H1 (cell line): ENCODE results near the gene FGF1. TPM values are rescaled to one million over a fixed set of nuclear protein-coding genes. Genes with fewer than 3 reads are reported as not detected.

Experiments used
- CTCF ChIA-PET: fragments of 300-600 bp; sonication (Branson Sonifier 250); formaldehyde crosslinking; loops from one replicate; lab custom pipeline; 2021; ENCODE audit not compliant: partially characterized antibody; lab: Charles Lee
- POLR2A ChIA-PET: fragments of 300-600 bp; sonication (Branson Sonifier 250); formaldehyde crosslinking; loops from one replicate; lab custom pipeline; 2021; ENCODE audit warnings: inconsistent platforms; ENCODE audit not compliant: partially characterized antibody; lab: Charles Lee
- DNase-seq, 2 experiments: peaks; one replicate each; pipeline versions ENCODE4 v3.0.0 to v3.0.0-alpha.2; 2010 to 2022; ENCODE audit warnings: low spot score in 2 of 2, low read depth in 1 of 2, mixed read lengths in 1 of 2
- FAIRE-seq: peaks from 2 replicates; lab custom pipeline; 2011; peaks lifted over from hg19 to GRCh38; lab: Jason Lieb, UNC
- H2AFZ ChIP-seq: 2 replicates; pipeline ENCODE4 v1.8.1; 2012; ENCODE audit warnings: low read length, inconsistent platforms
- H2AK5ac ChIP-seq: 2 replicates; pipeline ENCODE4 v1.6.1; 2013; ENCODE audit warnings: low read depth, low read length
- H2BK120ac ChIP-seq: replicated peaks from 2 replicates; pipeline ENCODE3; 2013; ENCODE audit warnings: low read depth, low read length, inconsistent platforms
- H2BK12ac ChIP-seq: 2 replicates; pipeline ENCODE4 v1.6.1; 2013; ENCODE audit warnings: low read depth, low read length
- H2BK15ac ChIP-seq: 2 replicates; pipeline ENCODE4 v1.6.1; 2013; ENCODE audit warnings: low read length
- H2BK20ac ChIP-seq: 2 replicates; pipeline ENCODE4 v1.6.1; 2013; ENCODE audit warnings: low read length
- H2BK5ac ChIP-seq: 2 replicates; pipeline ENCODE4 v1.6.1; 2013; ENCODE audit warnings: low read depth, low read length
- H3K14ac ChIP-seq: 2 replicates; pipeline ENCODE4 v1.6.1; 2013; ENCODE audit warnings: inconsistent platforms; ENCODE audit not compliant: insufficient read length
- H3K18ac ChIP-seq: 2 replicates; pipeline ENCODE4 v1.6.1; 2013; ENCODE audit warnings: low read length; ENCODE audit errors: extremely low read depth
- H3K23ac ChIP-seq: 2 replicates; pipeline ENCODE4 v1.6.1; 2013; ENCODE audit warnings: inconsistent platforms; ENCODE audit not compliant: insufficient read length
- H3K23me2 ChIP-seq: 2 replicates; pipeline ENCODE4 v1.6.1; 2013; ENCODE audit warnings: low read depth, low read length
- H3K27ac ChIP-seq: 2 replicates; pipeline ENCODE4 v1.6.1; 2011; ENCODE audit warnings: low read depth, low read length, inconsistent platforms
- H3K27me3 ChIP-seq, 4 experiments: replicated peaks in 1 of 4; 1 replicate in 1 of 4; 2 replicates in 3 of 4; pipeline versions ENCODE4 v1.6.1 to v1.8.1; 2011 to 2013; ENCODE audit warnings: low read length in 3 of 4, mild to moderate bottlenecking in 3 of 4, inconsistent platforms in 2 of 4, mixed read lengths in 2 of 4, moderate library complexity in 1 of 4; ENCODE audit not compliant: control insufficient read depth in 3 of 4, insufficient read depth in 3 of 4; ENCODE audit errors: extremely low read depth in 1 of 4
- H3K36me3 ChIP-seq, 4 experiments: 2 replicates each; pipeline versions ENCODE4 v1.6.1 to v1.8.1; 2011 to 2013; ENCODE audit warnings: mild to moderate bottlenecking in 4 of 4, low read length in 3 of 4, moderate library complexity in 2 of 4, control low read depth in 1 of 4, inconsistent platforms in 1 of 4; ENCODE audit not compliant: insufficient read depth in 4 of 4, control insufficient read depth in 2 of 4
- H3K4ac ChIP-seq: replicated peaks from 2 replicates; pipeline ENCODE3; 2013; ENCODE audit warnings: low read length, low read depth, mixed read lengths, inconsistent platforms; ENCODE audit not compliant: insufficient read length
- H3K4me1 ChIP-seq, 4 experiments: replicated peaks in 1 of 4; 1 replicate in 1 of 4; 2 replicates in 3 of 4; pipeline versions ENCODE4 v1.6.1 to v1.8.1; 2011 to 2013; ENCODE audit warnings: low read length in 3 of 4, inconsistent platforms in 2 of 4, mixed read lengths in 1 of 4; ENCODE audit not compliant: insufficient read depth in 4 of 4, control insufficient read depth in 3 of 4
- H3K4me2 ChIP-seq, 2 experiments: 2 replicates each; pipeline versions ENCODE4 v1.6.1 to v1.8.1; 2011 to 2013; ENCODE audit warnings: low read depth in 2 of 2, low read length in 2 of 2, control low read depth in 1 of 2, inconsistent platforms in 1 of 2, mild to moderate bottlenecking in 1 of 2; ENCODE audit not compliant: insufficient read depth in 1 of 2
- H3K4me3 ChIP-seq, 4 experiments: fragments of 200-600, 300-600 bp in 1 of 4; sonication (generic), shearing (Covaris generic), sonication (Bioruptor Twin) in 1 of 4; 2 replicates each; pipeline versions ENCODE4 v1.5.1 to v1.8.1; 2011 to 2016; ENCODE audit warnings: low read length in 4 of 4, low read depth in 3 of 4, control low read depth in 2 of 4, inconsistent platforms in 2 of 4, mild to moderate bottlenecking in 2 of 4, mixed read lengths in 1 of 4, moderate library complexity in 1 of 4; ENCODE audit not compliant: insufficient read depth in 2 of 4; ENCODE audit errors: extremely low read depth in 1 of 4
- H3K56ac ChIP-seq: replicated peaks from 2 replicates; pipeline ENCODE3; 2013; ENCODE audit warnings: low read depth, mild to moderate bottlenecking, mixed read lengths, low read length, inconsistent platforms; ENCODE audit not compliant: insufficient read length
- H3K79me1 ChIP-seq: 2 replicates; pipeline ENCODE4 v1.6.1; 2013; ENCODE audit warnings: low read depth, low read length, control low read depth
- H3K79me2 ChIP-seq, 2 experiments: 2 replicates each; pipeline versions ENCODE4 v1.6.1 to v1.8.1; 2012 to 2013; ENCODE audit warnings: low read length in 2 of 2, mild to moderate bottlenecking in 2 of 2, inconsistent platforms in 1 of 2; ENCODE audit not compliant: insufficient read depth in 2 of 2, control insufficient read depth in 1 of 2
- H3K9ac ChIP-seq, 4 experiments: replicated peaks in 1 of 4; 1 replicate in 1 of 4; 2 replicates in 3 of 4; pipeline versions ENCODE4 v1.6.1 to v1.8.1; 2011 to 2013; ENCODE audit warnings: low read depth in 3 of 4, low read length in 3 of 4, control low read depth in 2 of 4, mild to moderate bottlenecking in 2 of 4, moderate library complexity in 2 of 4, inconsistent platforms in 1 of 4; ENCODE audit errors: extremely low read depth in 1 of 4
- H3K9me3 ChIP-seq, 2 experiments: 2 replicates each; pipeline versions ENCODE4 v1.6.1 to v1.8.1; 2012 to 2013; ENCODE audit warnings: mild to moderate bottlenecking in 2 of 2, moderate library complexity in 2 of 2, control low read depth in 1 of 2, inconsistent platforms in 1 of 2, low read depth in 1 of 2, low read length in 1 of 2, mixed read lengths in 1 of 2; ENCODE audit not compliant: insufficient read depth in 2 of 2
- H4K20me1 ChIP-seq, 2 experiments: replicated peaks in 1 of 2; 2 replicates each; pipeline versions ENCODE3 to v1.8.1; 2011 to 2013; ENCODE audit warnings: inconsistent platforms in 2 of 2, low read length in 2 of 2, mild to moderate bottlenecking in 1 of 2; ENCODE audit not compliant: insufficient read depth in 2 of 2, control insufficient read depth in 1 of 2
- H4K5ac ChIP-seq: 2 replicates; pipeline ENCODE4 v1.6.1; 2013; ENCODE audit warnings: low read length, low read depth, mixed read lengths, inconsistent platforms; ENCODE audit not compliant: insufficient read length
- H4K8ac ChIP-seq: 2 replicates; pipeline ENCODE4 v1.8.0; 2013; ENCODE audit warnings: mild to moderate bottlenecking, moderate library complexity, low read length, inconsistent platforms; ENCODE audit not compliant: insufficient read depth; ENCODE audit errors: extremely low read depth
- H4K91ac ChIP-seq: replicated peaks from 2 replicates; pipeline ENCODE3; 2013; ENCODE audit warnings: low read length, mixed read lengths, inconsistent platforms; ENCODE audit not compliant: insufficient read length
- EP300 ChIP-seq, 2 experiments: IDR thresholded peaks; 1 replicate in 1 of 2; 2 replicates in 1 of 2; pipeline ENCODE4 v1.6.1; 2011 to 2012; ENCODE audit warnings: low read depth in 2 of 2, low read length in 2 of 2, mild to moderate bottlenecking in 2 of 2, borderline replicate concordance in 1 of 2, inconsistent platforms in 1 of 2, moderate library complexity in 1 of 2
- GABPA ChIP-seq: IDR thresholded peaks from 2 replicates; pipeline ENCODE4 v1.6.1; 2011; ENCODE audit warnings: mild to moderate bottlenecking, low read length, moderate library complexity, borderline replicate concordance; ENCODE audit not compliant: insufficient read depth
- HDAC6 ChIP-seq: IDR thresholded peaks from one replicate; pipeline ENCODE4 v1.7.1; 2012; ENCODE audit warnings: low read depth, mild to moderate bottlenecking, inconsistent platforms, low read length, moderate library complexity
- KDM1A ChIP-seq: fragments of 200-600, 300-600 bp; sonication (generic); IDR thresholded peaks from 2 replicates; pipeline ENCODE4 v1.7.1; 2016; ENCODE audit warnings: mild to moderate bottlenecking, low read length, borderline replicate concordance
- KDM5A ChIP-seq: fragments of 200-600 bp; IDR thresholded peaks from 2 replicates; pipeline ENCODE4 v1.7.1; 2012; ENCODE audit warnings: mild to moderate bottlenecking, low read length, inconsistent platforms, mixed read lengths
- MAFK ChIP-seq: IDR thresholded peaks from 2 replicates; pipeline ENCODE4 v1.6.1; 2012; ENCODE audit warnings: low read depth, mild to moderate bottlenecking, improper control_type of control experiment, low read length
- PHF8 ChIP-seq: fragments of 200-600 bp; sonication (generic); conservative IDR thresholded peaks from 2 replicates; pipeline ENCODE4 v1.7.1; 2012; ENCODE audit warnings: low read depth, mild to moderate bottlenecking, inconsistent platforms, low read length, moderate library complexity
- POU5F1 ChIP-seq: IDR thresholded peaks from 2 replicates; pipeline ENCODE4 v1.6.1; 2011; ENCODE audit warnings: low read depth, mild to moderate bottlenecking, low read length, moderate library complexity
- TBP ChIP-seq: IDR thresholded peaks from 2 replicates; pipeline ENCODE4 v1.6.1; 2011; ENCODE audit warnings: low read depth, low read length, improper control_type of control experiment
- TCF12 ChIP-seq: IDR thresholded peaks from 2 replicates; pipeline ENCODE4 v1.6.1; 2011; ENCODE audit warnings: low read depth, mild to moderate bottlenecking, low read length
- TEAD4 ChIP-seq: IDR thresholded peaks from 2 replicates; pipeline ENCODE4 v1.6.1; 2012; ENCODE audit warnings: low read depth, low read length, inconsistent platforms, mixed read lengths
- YY1 ChIP-seq: IDR thresholded peaks from 2 replicates; pipeline ENCODE4 v1.6.1; 2011; ENCODE audit warnings: low read depth, mild to moderate bottlenecking, low read length
- WGBS, 2 experiments: shearing (Covaris generic) in 1 of 2; methylation state at CpG; one replicate each; pipeline versions ENCODE4 v1.1.6 to v1.1.7; 2013 to 2015; ENCODE audit warnings: low lambda C conversion rate in 2 of 2, mixed read lengths in 2 of 2, inconsistent platforms in 1 of 2, low coverage in 1 of 2, missing lambda C conversion rate in 1 of 2; ENCODE audit not compliant: insufficient replicate concordance in 2 of 2, insufficient coverage in 1 of 2, insufficient read length in 1 of 2; ENCODE audit errors: extremely low coverage in 1 of 2, missing lambda C conversion rate in 1 of 2; 5-methylcytosine and 5-hydroxymethylcytosine counted together
- polyA plus RNA-seq, 7 experiments: library from polyadenylated mRNA; depleted of rRNA in 3 of 7; stranded (reverse) in 5 of 7; unstranded in 2 of 7; fragments of >200 nt in 5 of 7; fragments of 200-250 nt in 2 of 7; gene quantifications; 1 replicate in 5 of 7; 2 replicates in 1 of 7; 4 replicates in 1 of 7; pipeline versions ENCODE4 v1.2.1 to v1.2.3, GENCODE V29; 2011 to 2013; ENCODE audit warnings: missing spikeins in 2 of 7, mixed read lengths in 2 of 7
- total RNA-seq: library from RNA; stranded (reverse); fragmentation: NEBNext Ultra II Directional; extraction: Animal tissue kit (Norgen Biotek cat#: 25700); gene quantifications from 2 replicates; pipeline ENCODE4 v1.2.1, GENCODE V29; 2021

Gene FGF1
- total and polyA plus RNA-seq, 2 of the 8 experiments (the other 6 are each of a cell fraction or from before 2014, with no cell fraction given) = 0.30 to 0.50 TPM

DNA sequence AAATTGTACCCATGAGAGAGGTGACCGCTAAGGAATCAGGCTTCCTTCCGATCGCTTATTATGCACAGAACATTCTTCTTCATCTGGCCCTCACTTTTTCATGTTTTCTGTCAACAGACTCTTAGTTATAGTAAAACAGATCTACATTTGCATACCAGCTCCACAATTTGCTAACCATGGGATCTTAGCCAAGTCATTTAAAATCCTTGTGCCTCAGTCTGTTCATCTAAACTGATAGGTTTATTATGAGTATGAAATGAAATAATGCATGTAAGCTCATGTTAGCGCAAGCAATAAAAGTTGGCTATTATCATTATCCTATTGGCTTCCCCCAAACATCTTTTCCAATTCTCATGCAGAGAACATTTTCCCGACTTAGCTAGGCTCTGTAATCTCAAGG is 42.3 kb downstream of the FGF1 start:
- no peak overlapping the region for H3K27ac ChIP-seq
- POLR2A ChIA-PET = no interaction called here

More for the DNA sequence above, 42.3 kb downstream of the FGF1 start:
- Histone ChIP-seq H3K4me1 (no peaks in the 10 kb centered on the region), H2BK120ac (no peak overlapping the region), H3K36me3 (no peaks in the 10 kb centered on the region), H3K14ac (no peak overlapping the region), H4K8ac (no peak overlapping the region), H2BK20ac (no peak overlapping the region), H3K4ac (no peak overlapping the region), H4K20me1 (no peaks in the 10 kb centered on the region), H4K5ac (no peak overlapping the region), H3K79me2 (no peaks in the 10 kb centered on the region), H2BK15ac (no peak overlapping the region), H2BK12ac (no peak overlapping the region), H2AFZ (no peak overlapping the region), H3K23ac (no peak overlapping the region), H3K79me1 (no peaks in the 10 kb centered on the region), H3K9me3 (no peaks in the 10 kb centered on the region), H3K18ac (no peak overlapping the region), H3K4me3 (no peak overlapping the region), H2BK5ac (no peak overlapping the region), H3K27me3 (no peaks in the 10 kb centered on the region), H3K4me2 (no peak overlapping the region), H3K56ac (no peak overlapping the region), H2AK5ac (no peak overlapping the region), H3K9ac (no peak overlapping the region), H4K91ac (no peak overlapping the region), H3K23me2 (no peaks in the 10 kb centered on the region)
- WGBS, 2 experiments = 89% methylated on average over 5 of the region's 5 CpGs; no CpG with 5 or more reads in 1 of the 2 experiments
- DNase-seq (no peak), FAIRE-seq (no peak)
- TF ChIP-seq TBP = no peak
- TF ChIP-seq KDM1A = no peak
- TF ChIP-seq HDAC6 = no peak
- TF ChIP-seq YY1 = no peak
- no peak for TF ChIP-seq KDM5A
- TF ChIP-seq POU5F1 = no peak
- TF ChIP-seq MAFK = no peak
- no peak for TF ChIP-seq EP300 (IDR thresholded peaks at IDR 0.05; ENCODE audit: borderline replicate concordance in 1 of 2, low read depth in 2 of 2, low read length in 2 of 2)
- no peak for TF ChIP-seq TEAD4
- no peak for TF ChIP-seq GABPA
- no peak for TF ChIP-seq TCF12
- no peak for TF ChIP-seq PHF8
- CTCF ChIA-PET = interaction anchor here (0.6 to 8.2 kb wide), 9 partner anchors 11 to 976 kb away, joined by 3 to 81 read pairs (median 8); no protein-coding TSS in a partner anchor
